ENCODE results near the gene BEST1. TPM values are rescaled to one million over a fixed set of nuclear protein-coding genes. Genes with fewer than 3 reads are reported as not detected.
A peak's percentile ranks its signal among the peaks of the same experiment; 100 is the strongest.

The BEST1 gene
- total RNA-seq, 4 donors from 2014 or later: 0.08 to 2.7 (median 0.39) TPM

GRCh38 chr11:61971248-61972111 is 21.3 kb downstream of the BEST1 start:
- Histone ChIP-seq H3K9me3 (no peaks in the 10 kb centered on the region), H3K4me1 (peaks cover 40 to 89% (median 68%) of the 10 kb centered on the region in 3 donors), H3K36me3 (no peaks in the 10 kb centered on the region), H3K27ac (peak overlapping the region; percentile 81 to 98 (median 96)), H3K4me3 (peak overlapping the region in 3 of 4 donors; percentile 16 to 49 (median 25)), H3K27me3 (no peaks in the 10 kb centered on the region)
- DNase-seq: peak; percentile 70
- WGBS, 2 donors: 11 to 21% methylated on average over 10 to 12 of the region's 16 CpGs
- TF ChIP-seq CTCF (IDR thresholded peaks at IDR 0.05) (no peak), POLR2A (IDR thresholded peaks at IDR 0.05) (peak in 2 of 4 donors; percentile 52 to 56)
- intact Hi-C loops (cut with DNase I): loop anchor here (10.0 kb wide), 1 partner anchor 53 kb away; no protein-coding TSS in a partner anchor

GRCh38 chr11:61972112-61972671 is 22.0 kb downstream of the BEST1 start:
- intact Hi-C loops (cut with DNase I): loop anchor here (10.0 kb wide), 1 partner anchor 53 kb away; no protein-coding TSS in a partner anchor
- no peak for TF ChIP-seq CTCF (IDR thresholded peaks at IDR 0.05)
- TF ChIP-seq POLR2A (IDR thresholded peaks at IDR 0.05): no peak
- peak overlapping the region in 3 of 4 donors; percentile 16 to 49 (median 25) for H3K4me3 ChIP-seq

GRCh38 chr11:61972672-61973475 is 22.7 kb downstream of the BEST1 start:
- Histone ChIP-seq H3K9me3 (no peaks in the 10 kb centered on the region), H3K27me3 (no peaks in the 10 kb centered on the region), H3K27ac (peak overlapping the region; percentile 81 to 98 (median 96)), H3K4me3 (peak overlapping the region in 3 of 4 donors; percentile 16 to 49 (median 25)), H3K4me1 (peaks cover 40 to 97% (median 68%) of the 10 kb centered on the region in 3 donors), H3K36me3 (no peaks in the 10 kb centered on the region)
- TF ChIP-seq POLR2A (IDR thresholded peaks at IDR 0.05) (no peak), CTCF (IDR thresholded peaks at IDR 0.05) (no peak)
- DNase-seq: no peak
- intact Hi-C loops (cut with DNase I): loop anchor here (10.0 kb wide), 1 partner anchor 52 kb away; no protein-coding TSS in a partner anchor
- WGBS, 2 donors: 13 to 32% methylated on average over 10 to 11 of the region's 11 CpGs

More at GRCh38 chr11:61972112-61972671, 22.0 kb downstream of the BEST1 start:
- no peak for DNase-seq
- Histone ChIP-seq H3K36me3 (no peaks in the 10 kb centered on the region), H3K9me3 (no peaks in the 10 kb centered on the region), H3K27ac (peak overlapping the region; percentile 81 to 98 (median 96)), H3K4me1 (peaks cover 40 to 93% (median 68%) of the 10 kb centered on the region in 3 donors), H3K27me3 (no peaks in the 10 kb centered on the region)
- WGBS, 2 donors: 8 to 11% methylated on average over 4 of the region's 7 CpGs

GRCh38 chr11:61973476-61974162 is 23.5 kb downstream of the BEST1 start:
- Histone ChIP-seq H3K4me1 (peaks cover 46 to 97% (median 69%) of the 10 kb centered on the region in 3 donors), H3K4me3 (peak overlapping the region in 1 of 4 donors; percentile 49), H3K36me3 (no peaks in the 10 kb centered on the region), H3K9me3 (no peaks in the 10 kb centered on the region), H3K27me3 (no peaks in the 10 kb centered on the region), H3K27ac (peak overlapping the region; percentile 81 to 98 (median 96))
- intact Hi-C loops (cut with DNase I): loop anchor here (10.0 kb wide), 1 partner anchor 51 kb away; no protein-coding TSS in a partner anchor
- TF ChIP-seq CTCF (IDR thresholded peaks at IDR 0.05) (no peak), POLR2A (IDR thresholded peaks at IDR 0.05) (no peak)
- WGBS, 2 donors: 38 to 57% methylated on average over 3 to 8 of the region's 10 CpGs
- DNase-seq: no peak

Measured in esophagus squamous epithelium (tissue), 5 donors.